ENCODE results near the gene ATP6V1E1. TPM values are rescaled to one million over a fixed set of nuclear protein-coding genes. Genes with fewer than 3 reads are reported as not detected.
A peak's percentile ranks its signal among the peaks of the same experiment; 100 is the strongest.
"Not testable (repeated sequence)": the region's sequence is repeated elsewhere in the genome, so short reads cannot be mapped to it uniquely, and the experiment has no call there.

The ATP6V1E1 gene
- 72.1 TPM for polyA plus RNA-seq (2013, experiment 1 of 4)
- polyA plus RNA-seq (2013, experiment 2 of 4): 72.6 TPM
- polyA plus RNA-seq (2013, experiment 3 of 4): 60.9 TPM
- 69.1 TPM for polyA plus RNA-seq (2013, experiment 4 of 4)

GRCh38 chr22:17628406-17629172 lies at the start of gene ATP6V1E1:
Gene ATP6V1E1, minus strand, starts transcription at chr22:17628749. Its CDS starts 114 bp downstream, at chr22:17628635.
- no peaks in the 10 kb centered on the region for H3K9me3 ChIP-seq (ENCODE audit: control insufficient read depth, low read length)
- WGBS, 2 experiments: 1 to 2% methylated on average over 45 of the region's 45 CpGs

GRCh38 chr22:17675584-17675983 lies 47.0 kb upstream of the ATP6V1E1 start:
- H3K9me3 ChIP-seq (ENCODE audit: control insufficient read depth, low read length): no peaks in the 10 kb centered on the region
- no peaks in the 10 kb centered on the region for H3K4me1 ChIP-seq (ENCODE audit: control insufficient read depth, insufficient read depth, low read length)
- H3K27ac ChIP-seq (ENCODE audit: insufficient read depth, low read depth, low read length, poor library complexity, severe bottlenecking): no peak overlapping the region
- H3K27me3 ChIP-seq (ENCODE audit: control insufficient read depth, insufficient read depth, low read length, poor library complexity, severe bottlenecking): no peaks in the 10 kb centered on the region
- 93 to 94% methylated on average over 1 of the region's 1 CpG for WGBS, 2 experiments
- no peaks in the 10 kb centered on the region for H3K36me3 ChIP-seq (ENCODE audit: control insufficient read depth, insufficient read depth, low read length)
- no peak overlapping the region for H3K4me3 ChIP-seq (ENCODE audit: insufficient read depth, low read depth, low read length)

More at GRCh38 chr22:17628406-17629172, at the start of gene ATP6V1E1:
- Histone ChIP-seq H3K27ac (ENCODE audit: insufficient read depth, low read depth, low read length, poor library complexity, severe bottlenecking) (peak within 1 kb of the TSS; percentile 73), H3K4me1 (ENCODE audit: control insufficient read depth, insufficient read depth, low read length) (peaks cover 3% of the 10 kb centered on the region), H3K36me3 (ENCODE audit: control insufficient read depth, insufficient read depth, low read length) (no peaks in the 10 kb centered on the region), H3K4me3 (ENCODE audit: insufficient read depth, low read depth, low read length) (peak within 1 kb of the TSS; percentile 99), H3K27me3 (ENCODE audit: control insufficient read depth, insufficient read depth, low read length, poor library complexity, severe bottlenecking) (no peaks in the 10 kb centered on the region)

- Histone ChIP-seq H3K27ac (ENCODE audit: insufficient read depth, low read depth, low read length, poor library complexity, severe bottlenecking) (no peak overlapping the region), H3K4me1 (ENCODE audit: control insufficient read depth, insufficient read depth, low read length) (no peaks in the 10 kb centered on the region), H3K4me3 (ENCODE audit: insufficient read depth, low read depth, low read length) (no peak overlapping the region), H3K36me3 (ENCODE audit: control insufficient read depth, insufficient read depth, low read length) (no peaks in the 10 kb centered on the region), H3K9me3 (ENCODE audit: control insufficient read depth, low read length) (no peaks in the 10 kb centered on the region), H3K27me3 (ENCODE audit: control insufficient read depth, insufficient read depth, low read length, poor library complexity, severe bottlenecking) (no peaks in the 10 kb centered on the region)
- 94 to 95% methylated on average over 7 of the region's 7 CpGs for WGBS, 2 experiments
These were observed 45.6 kb upstream of the ATP6V1E1 start for GRCh38 chr22:17674152-17674551.

- H3K27me3 ChIP-seq (ENCODE audit: control insufficient read depth, insufficient read depth, low read length, poor library complexity, severe bottlenecking): no peaks in the 10 kb centered on the region
- H3K9me3 ChIP-seq (ENCODE audit: control insufficient read depth, low read length): no peaks in the 10 kb centered on the region
- no peak overlapping the region for H3K27ac ChIP-seq (ENCODE audit: insufficient read depth, low read depth, low read length, poor library complexity, severe bottlenecking)
- no peaks in the 10 kb centered on the region for H3K36me3 ChIP-seq (ENCODE audit: control insufficient read depth, insufficient read depth, low read length)
- H3K4me3 ChIP-seq (ENCODE audit: insufficient read depth, low read depth, low read length): no peak overlapping the region
- H3K4me1 ChIP-seq (ENCODE audit: control insufficient read depth, insufficient read depth, low read length): no peaks in the 10 kb centered on the region
- WGBS, 2 experiments: 89 to 100% methylated on average over 1 to 2 of the region's 2 CpGs
These were observed 44.0 kb upstream of the ATP6V1E1 start for GRCh38 chr22:17672417-17672991.

GRCh38 chr22:17671521-17672092 lies 43.1 kb upstream of the ATP6V1E1 start:
- not testable (repeated sequence) for H3K36me3 ChIP-seq (ENCODE audit: control insufficient read depth, insufficient read depth, low read length); H3K27me3 ChIP-seq (ENCODE audit: control insufficient read depth, insufficient read depth, low read length, poor library complexity, severe bottlenecking); H3K27ac ChIP-seq (ENCODE audit: insufficient read depth, low read depth, low read length, poor library complexity, severe bottlenecking); H3K4me1 ChIP-seq (ENCODE audit: control insufficient read depth, insufficient read depth, low read length); H3K4me3 ChIP-seq (ENCODE audit: insufficient read depth, low read depth, low read length); H3K9me3 ChIP-seq (ENCODE audit: control insufficient read depth, low read length)
- 94 to 96% methylated on average over 10 of the region's 10 CpGs for WGBS, 2 experiments

GRCh38 chr22:17665854-17666253 lies 37.3 kb upstream of the ATP6V1E1 start:
- WGBS, 2 experiments: 91 to 93% methylated on average over 3 of the region's 3 CpGs
- no peaks in the 10 kb centered on the region for H3K27me3 ChIP-seq (ENCODE audit: control insufficient read depth, insufficient read depth, low read length, poor library complexity, severe bottlenecking)
- peaks cover 24% of the 10 kb centered on the region for H3K36me3 ChIP-seq (ENCODE audit: control insufficient read depth, insufficient read depth, low read length)
- H3K27ac ChIP-seq (ENCODE audit: insufficient read depth, low read depth, low read length, poor library complexity, severe bottlenecking): no peak overlapping the region
- H3K4me3 ChIP-seq (ENCODE audit: insufficient read depth, low read depth, low read length): no peak overlapping the region
- H3K4me1 ChIP-seq (ENCODE audit: control insufficient read depth, insufficient read depth, low read length): no peaks in the 10 kb centered on the region
- peaks cover 2% of the 10 kb centered on the region for H3K9me3 ChIP-seq (ENCODE audit: control insufficient read depth, low read length)

- H3K4me1 ChIP-seq (ENCODE audit: control insufficient read depth, insufficient read depth, low read length): no peaks in the 10 kb centered on the region
- H3K27ac ChIP-seq (ENCODE audit: insufficient read depth, low read depth, low read length, poor library complexity, severe bottlenecking): no peak overlapping the region
- H3K27me3 ChIP-seq (ENCODE audit: control insufficient read depth, insufficient read depth, low read length, poor library complexity, severe bottlenecking): no peaks in the 10 kb centered on the region
- H3K36me3 ChIP-seq (ENCODE audit: control insufficient read depth, insufficient read depth, low read length): peaks cover 28% of the 10 kb centered on the region
- no peak overlapping the region for H3K4me3 ChIP-seq (ENCODE audit: insufficient read depth, low read depth, low read length)
- H3K9me3 ChIP-seq (ENCODE audit: control insufficient read depth, low read length): peaks cover 2% of the 10 kb centered on the region
- 91 to 92% methylated on average over 3 of the region's 3 CpGs for WGBS, 2 experiments
These were observed 36.7 kb upstream of the ATP6V1E1 start for GRCh38 chr22:17665248-17665647.

- Histone ChIP-seq H3K36me3 (ENCODE audit: control insufficient read depth, insufficient read depth, low read length) (peaks cover 31% of the 10 kb centered on the region), H3K27me3 (ENCODE audit: control insufficient read depth, insufficient read depth, low read length, poor library complexity, severe bottlenecking) (no peaks in the 10 kb centered on the region)
- WGBS, 2 experiments: 95 to 96% methylated on average over 6 of the region's 6 CpGs
These were observed 36.0 kb upstream of the ATP6V1E1 start for GRCh38 chr22:17664414-17665055.

GRCh38 chr22:17656870-17657395 lies 28.4 kb upstream of the ATP6V1E1 start:
- Histone ChIP-seq H3K9me3 (ENCODE audit: control insufficient read depth, low read length) (no peaks in the 10 kb centered on the region), H3K27me3 (ENCODE audit: control insufficient read depth, insufficient read depth, low read length, poor library complexity, severe bottlenecking) (no peaks in the 10 kb centered on the region), H3K4me3 (ENCODE audit: insufficient read depth, low read depth, low read length) (no peak overlapping the region), H3K27ac (ENCODE audit: insufficient read depth, low read depth, low read length, poor library complexity, severe bottlenecking) (no peak overlapping the region), H3K4me1 (ENCODE audit: control insufficient read depth, insufficient read depth, low read length) (no peaks in the 10 kb centered on the region), H3K36me3 (ENCODE audit: control insufficient read depth, insufficient read depth, low read length) (peaks cover 12% of the 10 kb centered on the region)
- WGBS, 2 experiments: 93 to 95% methylated on average over 10 of the region's 10 CpGs

More at GRCh38 chr22:17664414-17665055, 36.0 kb upstream of the ATP6V1E1 start:
- H3K4me1 ChIP-seq (ENCODE audit: control insufficient read depth, insufficient read depth, low read length): no peaks in the 10 kb centered on the region
- H3K4me3 ChIP-seq (ENCODE audit: insufficient read depth, low read depth, low read length): no peak overlapping the region
- H3K9me3 ChIP-seq (ENCODE audit: control insufficient read depth, low read length): peaks cover 2% of the 10 kb centered on the region
- no peak overlapping the region for H3K27ac ChIP-seq (ENCODE audit: insufficient read depth, low read depth, low read length, poor library complexity, severe bottlenecking)
